Fibroblast of the conjunctiva (primary cell): ENCODE measurements around the gene CCNI.
A peak's percentile ranks its signal among the peaks of the same experiment; 100 is the strongest.
"Not testable (repeated sequence)": the region's sequence is repeated elsewhere in the genome, so short reads cannot be mapped to it uniquely, and the experiment has no call there.

Experiments
- DNase-seq: peaks from one replicate; pipeline ENCODE4 v3.0.0-alpha.2; 2010; ENCODE audit warnings: low read depth

Gene CCNI

DNA sequence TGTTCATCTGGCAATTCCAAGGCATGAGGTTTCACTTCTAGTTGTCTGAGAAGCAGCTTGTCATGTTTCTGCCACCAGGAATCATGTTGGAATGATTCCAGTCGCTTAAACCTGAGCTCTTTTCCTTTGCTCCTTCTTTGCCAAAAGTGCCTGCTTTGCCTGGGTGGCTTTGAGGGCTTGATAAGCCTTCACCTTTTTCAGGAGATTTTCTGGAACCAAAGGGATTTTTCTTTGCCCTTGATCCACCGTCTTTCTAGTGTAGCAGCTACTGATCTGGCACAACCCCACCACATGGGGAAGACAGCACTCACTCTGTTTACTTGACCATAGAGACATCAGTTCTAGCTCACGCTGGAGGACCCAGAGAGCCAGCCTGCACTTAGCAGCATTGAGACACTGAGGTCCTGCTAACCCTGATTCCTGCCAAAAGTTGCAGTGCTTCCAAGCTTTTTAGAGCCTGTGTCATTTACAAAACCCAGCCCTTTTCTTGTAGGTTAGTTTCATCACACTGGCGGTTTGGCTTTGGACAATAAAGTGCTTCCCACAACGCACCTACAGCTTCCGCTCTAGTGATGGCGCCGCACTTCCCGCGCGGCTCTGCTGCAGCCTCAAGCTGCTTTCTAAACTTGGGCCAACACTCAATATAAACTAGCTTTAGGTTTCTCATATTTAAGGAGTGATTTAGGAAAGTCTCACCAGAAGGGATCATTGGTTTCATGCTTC is 7.3 kb upstream of the CCNI start:
- no peak for DNase-seq

DNA sequence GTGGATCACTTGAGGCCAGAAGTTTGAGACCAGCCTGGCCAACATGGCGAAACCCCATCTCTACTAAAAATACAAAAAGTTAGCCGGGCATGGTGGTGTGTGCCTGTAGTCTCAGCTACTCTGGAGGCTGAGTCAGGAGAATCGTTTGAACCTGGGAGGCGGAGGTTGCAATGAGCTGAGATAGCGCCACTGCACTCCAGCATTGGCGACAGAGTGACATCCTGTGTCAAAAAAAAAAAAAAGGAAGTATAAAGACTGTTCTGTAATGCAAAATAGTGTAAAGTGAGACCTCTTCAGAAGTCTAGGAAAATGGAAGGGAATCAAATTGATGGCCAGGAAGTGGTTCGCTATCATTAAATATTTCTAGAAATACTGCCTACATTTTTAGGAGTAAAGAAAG is 5.0 kb upstream of the CCNI start:
- DNase-seq: not testable (repeated sequence)

DNA sequence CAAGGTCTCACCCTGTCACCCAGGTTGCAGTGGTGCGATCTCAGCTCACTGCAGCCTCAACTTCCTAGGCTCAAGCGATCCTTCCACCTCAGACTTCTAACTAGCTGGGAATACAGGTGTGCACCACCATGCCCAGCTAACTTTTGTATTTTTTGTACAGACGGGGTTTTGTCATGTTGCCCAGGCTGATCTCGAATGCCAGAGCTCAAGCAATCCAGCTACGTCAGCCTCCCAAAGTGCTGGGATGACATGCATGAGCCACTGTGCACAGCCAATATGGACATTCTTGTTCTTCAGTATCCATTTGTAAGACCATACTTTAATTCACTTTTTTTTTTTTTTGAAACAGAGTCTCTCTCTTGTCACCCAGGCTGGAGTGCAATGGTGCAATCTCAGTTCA is 3.5 kb upstream of the CCNI start:
- DNase-seq: no peak

DNA sequence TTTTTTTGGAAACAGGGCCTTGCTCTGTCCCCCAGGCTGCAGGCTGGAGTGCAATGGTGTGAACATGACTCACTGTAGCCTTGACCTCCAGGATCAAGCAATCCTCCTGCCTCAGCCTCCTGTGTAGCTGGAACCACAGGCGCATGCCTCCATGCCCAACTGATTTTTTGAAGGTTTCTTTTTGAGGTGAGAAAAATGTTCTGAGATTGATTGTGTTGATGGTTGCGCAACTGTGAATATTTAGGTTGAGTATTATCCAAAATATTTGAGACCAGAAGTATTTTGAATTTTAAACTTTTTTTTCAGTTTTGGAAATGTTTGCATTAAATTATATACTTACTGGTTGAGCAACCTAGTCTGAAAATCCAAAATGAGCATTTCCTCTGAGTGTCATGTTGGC is 2.6 kb upstream of the CCNI start:
- DNase-seq: no peak

DNA sequence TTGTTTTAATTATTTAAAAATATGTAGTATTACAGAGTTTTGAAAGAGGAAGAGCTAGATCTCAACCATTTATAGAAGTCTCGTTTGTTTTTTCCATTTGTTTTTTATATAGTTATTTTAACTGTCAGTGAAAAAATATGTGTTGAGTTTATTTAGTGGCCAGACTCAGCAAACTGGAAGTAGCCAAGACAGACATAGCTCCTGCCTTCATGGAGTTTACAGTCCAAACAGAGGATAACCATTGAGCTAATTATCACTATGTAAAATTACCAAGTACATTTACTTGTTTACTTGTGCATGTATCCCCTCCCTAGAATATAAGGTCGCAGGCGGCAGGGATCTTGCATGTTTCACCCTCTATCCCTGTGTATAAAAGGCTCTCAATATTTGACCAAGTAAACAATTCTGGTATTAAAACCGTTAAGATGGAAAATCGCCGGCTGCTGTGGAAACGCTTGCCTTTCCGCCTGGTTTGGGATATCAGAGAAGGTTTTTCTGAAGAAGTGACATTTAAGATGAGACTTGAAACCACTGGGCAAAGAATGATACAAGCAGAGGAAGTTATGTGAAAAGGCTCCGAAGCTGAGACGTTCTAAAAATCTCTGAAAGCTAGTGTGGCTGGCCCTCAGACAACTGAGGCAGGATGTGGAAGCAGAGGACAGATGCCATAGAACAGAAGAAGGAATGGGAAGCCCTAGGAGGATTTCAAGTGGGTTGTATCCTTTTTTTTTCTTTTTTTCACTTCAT is 1.3 kb upstream of the CCNI start:
- no peak for DNase-seq

DNA sequence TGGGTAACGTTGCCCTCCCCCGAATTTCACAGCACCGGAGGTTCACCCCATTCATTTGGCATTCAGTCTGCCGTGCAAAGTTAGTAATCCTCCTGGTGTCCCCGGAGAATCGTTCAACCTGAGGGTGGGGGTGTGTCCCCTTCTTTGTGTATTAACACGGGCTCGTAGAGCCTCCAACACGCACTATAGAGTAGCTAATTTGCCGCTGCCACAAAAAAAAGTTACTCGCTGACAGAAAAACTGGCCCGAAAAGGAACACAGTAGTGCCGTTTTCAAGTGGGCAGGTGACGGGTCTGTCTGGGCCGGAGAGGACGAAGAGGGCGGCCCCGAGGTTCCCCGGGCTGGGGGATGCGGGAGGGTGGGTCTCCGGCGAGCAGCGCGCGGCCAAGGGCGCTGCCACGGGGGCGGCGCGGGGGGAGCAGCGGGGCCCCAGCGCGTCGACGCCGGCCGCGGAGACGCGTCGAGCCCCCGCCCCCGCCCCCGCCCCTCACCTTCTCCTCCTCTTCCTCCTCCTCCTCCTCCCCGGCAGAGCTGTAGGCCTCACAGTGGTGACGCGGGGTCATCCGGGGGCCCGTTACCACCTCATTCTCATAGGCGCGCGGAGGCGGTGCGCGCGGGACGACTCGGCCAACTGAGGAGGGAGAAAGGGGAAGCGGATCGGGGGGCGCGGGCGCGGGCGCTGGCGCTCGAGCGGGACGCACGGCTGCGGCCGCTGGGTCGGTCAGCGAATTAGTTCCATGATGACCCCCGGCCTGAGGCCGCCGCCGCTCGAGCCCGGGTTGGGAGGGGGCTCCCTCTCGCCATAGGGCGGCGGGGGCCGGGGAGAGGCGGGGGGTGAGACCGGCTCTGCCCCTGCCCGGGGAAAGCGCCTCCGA is 571 bp downstream of the CCNI start:
- no peak for DNase-seq

DNA sequence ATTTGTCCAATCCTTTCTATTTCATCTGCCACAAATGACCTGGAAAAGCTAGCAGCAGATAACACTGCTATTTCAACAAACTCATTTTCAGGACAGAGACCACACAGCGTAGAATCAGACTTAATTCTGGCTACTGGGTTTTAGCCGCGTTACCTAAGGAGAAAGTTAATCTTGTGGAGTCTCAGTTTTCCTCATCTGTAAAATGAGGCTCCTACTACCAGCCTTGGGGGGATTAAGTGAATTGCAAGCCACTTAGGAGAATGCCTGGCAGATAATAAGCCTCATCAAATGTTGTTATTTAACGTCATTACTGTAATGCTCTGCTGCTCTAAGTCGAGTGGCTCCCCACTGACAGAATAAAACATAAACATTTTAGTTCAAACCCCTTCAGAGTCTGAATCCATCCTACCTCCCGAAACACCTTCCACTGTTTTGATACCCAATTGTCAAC is 1.4 kb downstream of the CCNI start:
- DNase-seq: no peak

DNA sequence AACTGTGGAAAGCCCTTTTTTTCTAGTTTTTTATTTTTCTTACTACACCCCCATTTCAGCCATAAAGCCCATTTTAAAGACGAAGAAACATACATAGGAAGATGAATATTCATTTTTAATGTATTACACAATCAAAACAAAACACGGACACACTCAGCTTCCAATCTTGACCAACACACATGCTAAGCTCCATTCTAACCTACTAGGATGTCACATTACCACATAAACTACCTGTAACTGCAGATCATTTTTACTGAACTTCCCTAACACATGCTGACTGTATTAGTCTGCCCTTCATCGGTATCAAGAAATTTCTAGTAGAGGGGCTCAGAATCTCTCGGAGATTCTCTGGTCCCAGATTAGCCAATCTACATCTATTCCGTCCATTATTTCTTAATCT is 1.8 kb downstream of the CCNI start:
- no peak for DNase-seq

DNA sequence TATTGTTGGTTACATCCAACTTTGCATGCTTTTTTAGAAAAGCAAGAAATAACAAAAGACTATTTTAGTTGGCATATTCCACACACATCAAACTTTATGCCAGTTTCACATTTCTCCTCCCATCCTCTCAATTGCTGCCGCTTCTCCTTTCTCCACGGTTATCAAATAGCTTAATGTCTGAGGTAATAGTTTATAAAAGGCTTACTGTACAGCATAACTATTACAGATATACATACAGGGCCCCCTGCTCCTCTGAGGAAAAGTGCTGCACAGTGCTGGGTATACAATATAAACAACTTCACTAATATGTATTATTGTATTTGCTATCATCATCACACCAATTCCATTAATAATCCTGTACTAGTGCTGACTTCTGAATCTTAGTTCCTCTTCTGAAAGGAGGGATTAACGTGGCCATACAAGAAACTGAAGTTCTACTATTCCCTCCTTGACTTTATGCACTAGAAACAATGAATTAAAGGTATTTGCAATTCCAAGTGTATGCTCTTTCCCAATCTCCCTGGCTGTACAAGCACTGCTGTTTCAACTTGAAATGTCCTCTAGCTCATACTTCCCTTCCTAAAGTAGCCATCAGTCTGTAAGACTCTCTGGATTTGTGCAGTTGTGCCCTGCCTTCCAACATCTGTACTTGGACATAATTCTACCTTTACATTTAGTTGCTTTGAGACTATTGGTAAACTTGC is 2.5 kb downstream of the CCNI start:
- no peak for DNase-seq

DNA sequence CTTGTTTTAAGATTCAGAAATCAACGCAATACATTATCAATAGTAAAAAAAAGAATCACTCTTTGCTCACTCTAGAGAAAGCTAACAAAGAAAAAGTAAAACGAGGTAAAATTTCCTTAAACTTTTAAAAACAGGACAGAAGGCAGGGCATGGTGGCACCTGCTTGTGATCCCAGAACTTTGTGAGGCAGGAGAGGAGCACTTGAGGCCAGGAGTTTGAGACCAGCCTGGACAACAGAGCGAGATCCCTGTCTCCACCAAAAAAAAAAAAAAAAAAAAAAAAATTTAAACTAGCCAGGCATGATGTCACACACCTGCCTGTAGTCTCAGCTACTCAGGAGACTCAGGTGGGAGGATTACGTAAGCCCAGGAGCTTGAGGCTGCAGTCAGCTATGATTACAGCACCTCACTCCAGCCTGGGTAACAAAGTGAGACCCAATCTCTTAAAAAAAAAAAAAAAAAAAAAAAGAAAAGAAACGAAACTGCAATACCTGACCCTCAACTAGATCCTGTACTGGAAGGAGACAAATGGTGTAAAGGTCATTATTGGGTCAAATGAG is 3.5 kb downstream of the CCNI start:
- no peak for DNase-seq

DNA sequence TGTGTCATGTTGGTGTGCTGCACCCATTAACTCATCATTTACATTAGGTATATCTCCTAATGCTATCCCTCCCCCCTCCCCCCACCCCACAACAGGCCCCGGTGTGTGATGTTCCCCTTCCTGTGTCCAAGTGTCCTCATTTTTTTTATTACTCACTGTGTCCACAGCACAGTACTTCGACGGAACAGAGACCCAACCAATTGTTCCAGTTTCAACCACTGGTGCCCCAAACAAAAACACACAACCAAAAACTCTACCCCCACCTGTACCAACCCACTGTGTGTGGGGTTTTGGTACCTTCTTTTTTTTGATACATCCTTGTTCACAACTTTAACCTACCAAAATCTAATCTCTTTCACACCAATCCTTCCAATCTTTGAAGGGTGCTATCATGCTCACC is 6.3 kb downstream of the CCNI start:
- DNase-seq: not testable (repeated sequence)

DNA sequence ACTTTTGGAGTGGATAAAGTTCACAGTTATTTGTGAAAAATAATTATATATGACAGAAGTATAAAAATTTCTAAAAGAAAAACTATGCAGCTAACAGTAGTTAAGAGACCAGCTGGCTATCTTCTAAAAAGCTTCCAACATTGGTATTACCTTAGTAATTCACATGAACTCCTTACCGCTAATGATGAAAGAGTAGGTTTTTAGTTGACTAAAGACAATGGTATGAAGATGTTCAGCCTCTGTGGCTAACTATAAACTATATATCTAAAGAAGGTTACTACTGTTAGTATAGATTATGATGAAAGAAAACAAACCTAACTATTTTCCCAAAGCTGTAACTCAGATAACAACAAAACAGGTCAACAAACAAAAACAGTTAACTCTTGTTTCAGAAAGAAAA is 10.4 kb downstream of the CCNI start:
- no peak for DNase-seq

DNA sequence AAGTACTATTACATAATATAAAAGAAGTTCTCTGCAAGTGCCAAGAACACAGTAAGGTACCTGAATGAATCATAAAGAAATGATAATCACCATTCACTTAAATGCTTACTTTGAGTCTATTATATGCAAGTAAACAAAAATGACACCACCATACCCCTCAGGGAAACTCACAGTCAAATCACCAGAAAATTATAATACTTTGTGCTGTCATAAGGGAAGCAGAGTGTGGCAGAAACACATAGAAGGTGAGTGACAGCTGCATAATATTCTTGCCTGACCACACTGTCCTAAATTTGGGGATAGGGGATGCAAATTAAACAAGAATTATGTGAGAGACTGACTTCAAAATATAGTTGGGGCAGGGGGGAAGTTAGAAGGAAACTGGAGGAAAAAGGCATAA is 12.9 kb downstream of the CCNI start:
- no peak for DNase-seq

DNA sequence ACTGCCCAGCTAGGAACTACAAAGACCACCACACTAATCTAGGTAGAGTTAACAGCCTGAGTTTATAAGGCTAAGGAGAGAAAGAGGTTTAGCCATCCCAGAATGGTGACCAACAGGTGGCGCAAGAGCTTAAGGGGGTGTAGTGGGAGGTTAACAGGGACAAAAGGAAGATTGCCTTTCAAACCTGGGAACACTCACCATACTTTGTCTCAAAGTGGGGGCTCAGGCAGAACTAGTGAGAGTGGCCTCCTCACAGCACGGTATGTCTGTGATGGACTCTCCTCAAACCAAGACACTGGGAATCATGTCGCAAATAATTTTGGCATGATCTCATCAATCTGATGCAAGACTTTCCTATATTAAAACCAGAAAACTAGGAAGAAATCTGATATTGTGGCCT is 23.4 kb downstream of the CCNI start:
- no peak for DNase-seq

DNA sequence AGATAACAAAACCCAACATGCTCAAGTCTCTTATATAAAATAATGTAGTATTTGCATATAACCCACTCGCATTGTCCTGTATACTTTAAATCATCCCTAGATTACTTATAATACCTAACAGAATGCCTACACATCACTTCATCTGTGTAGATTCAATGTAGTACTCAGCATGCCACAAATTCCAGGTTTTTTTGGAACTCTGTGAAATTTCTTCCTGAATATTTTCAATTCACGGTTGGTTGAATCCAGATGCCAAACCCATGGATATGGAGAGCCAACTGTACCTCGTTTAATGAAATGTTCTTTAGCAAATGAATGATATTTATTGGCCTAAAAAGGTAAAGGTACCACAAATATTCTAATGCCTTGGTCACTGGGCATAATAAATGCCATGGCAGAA is 24.8 kb downstream of the CCNI start:
- DNase-seq: no peak

DNA sequence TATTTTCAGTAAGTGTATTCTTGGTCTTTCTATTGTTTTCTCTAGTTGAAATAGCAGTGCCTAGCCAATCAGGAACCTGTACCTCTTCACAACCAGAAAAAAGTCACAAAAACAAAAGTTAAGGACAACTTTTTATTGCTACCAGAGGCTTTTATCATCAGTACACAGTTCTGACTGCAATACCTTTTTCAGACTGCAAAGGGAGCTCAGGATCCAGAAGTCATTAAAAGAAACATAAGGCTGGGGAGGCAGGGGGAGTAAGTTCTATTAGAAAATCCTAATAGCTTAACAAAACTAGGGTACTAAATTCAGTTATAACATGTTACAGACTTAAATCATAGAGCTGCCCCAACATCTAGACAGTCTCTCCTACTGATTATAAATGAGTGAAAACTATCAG is 28.8 kb downstream of the CCNI start:
- no peak for DNase-seq

DNA sequence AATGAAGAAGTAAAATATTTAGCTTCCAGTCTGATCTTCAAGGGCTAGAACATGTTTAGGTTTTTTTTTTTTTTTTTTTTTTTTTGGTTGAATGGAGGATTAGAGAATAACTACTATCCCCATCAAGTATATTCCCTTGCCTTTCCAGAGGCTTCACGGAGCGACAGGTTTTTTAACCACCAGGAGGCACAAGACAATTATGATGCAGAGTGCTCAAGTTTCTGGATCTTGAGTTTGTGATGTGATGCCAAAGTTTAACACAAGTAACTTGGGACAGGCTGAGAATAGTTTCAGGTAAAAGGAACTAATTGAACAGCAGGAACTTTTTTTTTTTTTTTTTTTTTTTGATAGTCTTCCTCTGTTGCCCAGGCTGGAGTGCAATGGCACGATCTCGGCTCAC is 30.3 kb downstream of the CCNI start:
- no peak for DNase-seq

DNA sequence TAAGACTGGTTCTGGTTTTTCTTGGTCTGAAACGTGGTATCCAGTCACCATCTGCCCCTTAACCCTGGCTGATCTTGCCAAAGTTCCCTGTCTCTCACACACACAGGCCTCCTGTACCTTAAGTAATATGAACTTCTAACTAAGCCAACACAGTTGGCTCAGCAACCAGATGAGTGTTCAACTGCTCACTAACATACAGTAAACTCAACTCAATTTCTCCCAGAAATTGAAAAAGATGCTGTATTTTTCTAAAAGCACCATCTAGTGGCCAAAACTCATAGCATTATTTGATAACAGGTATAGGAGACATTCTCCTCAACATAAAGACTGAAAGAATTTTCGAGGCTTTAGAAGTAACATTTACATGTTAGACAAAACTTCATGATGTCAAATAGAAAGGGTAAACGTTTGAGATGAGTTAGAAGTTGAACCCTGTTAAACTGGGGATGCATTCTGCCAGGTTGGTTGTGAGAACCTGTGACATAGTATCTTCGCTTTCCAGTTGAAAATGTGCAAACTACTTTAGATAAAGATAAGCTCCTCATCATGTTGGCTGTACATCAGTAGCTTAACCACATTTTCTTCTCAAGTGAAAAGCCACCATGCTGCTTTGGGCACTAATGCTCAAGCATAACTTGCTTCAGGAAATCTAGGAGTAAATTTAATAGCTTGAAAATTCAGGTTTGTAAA is 31.2 kb downstream of the CCNI start:
- peak; percentile 55 for DNase-seq

DNA sequence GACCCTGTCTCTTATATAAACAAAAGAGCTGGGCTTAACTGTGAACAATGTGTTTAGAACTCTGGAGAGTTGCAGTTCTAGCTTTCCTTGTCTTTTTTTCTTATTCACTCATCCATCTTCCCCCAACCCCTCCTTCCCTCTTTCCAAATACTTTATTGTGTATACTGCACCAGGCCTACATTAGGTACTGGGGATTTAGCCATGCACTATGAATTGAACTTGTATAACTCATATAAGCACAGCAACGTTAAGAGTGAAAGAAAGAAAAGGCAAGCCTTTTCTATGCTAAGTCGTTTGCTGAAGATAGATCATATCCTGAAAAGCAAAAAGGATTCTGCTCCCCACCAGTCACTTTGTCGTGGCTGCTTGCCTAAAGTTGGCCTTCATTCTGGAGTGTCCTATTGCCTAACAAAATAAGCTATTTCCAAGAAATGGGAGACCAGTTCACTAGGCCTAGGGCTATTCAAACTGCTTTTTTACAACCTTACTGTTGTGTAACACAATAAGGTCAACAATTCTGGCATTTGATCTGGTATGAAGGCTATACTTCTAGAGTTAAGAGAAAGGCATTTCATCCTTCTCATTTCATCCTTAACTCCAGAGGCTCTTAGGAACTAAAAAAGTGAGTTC is 32.2 kb downstream of the CCNI start:
- DNase-seq: no peak

DNA sequence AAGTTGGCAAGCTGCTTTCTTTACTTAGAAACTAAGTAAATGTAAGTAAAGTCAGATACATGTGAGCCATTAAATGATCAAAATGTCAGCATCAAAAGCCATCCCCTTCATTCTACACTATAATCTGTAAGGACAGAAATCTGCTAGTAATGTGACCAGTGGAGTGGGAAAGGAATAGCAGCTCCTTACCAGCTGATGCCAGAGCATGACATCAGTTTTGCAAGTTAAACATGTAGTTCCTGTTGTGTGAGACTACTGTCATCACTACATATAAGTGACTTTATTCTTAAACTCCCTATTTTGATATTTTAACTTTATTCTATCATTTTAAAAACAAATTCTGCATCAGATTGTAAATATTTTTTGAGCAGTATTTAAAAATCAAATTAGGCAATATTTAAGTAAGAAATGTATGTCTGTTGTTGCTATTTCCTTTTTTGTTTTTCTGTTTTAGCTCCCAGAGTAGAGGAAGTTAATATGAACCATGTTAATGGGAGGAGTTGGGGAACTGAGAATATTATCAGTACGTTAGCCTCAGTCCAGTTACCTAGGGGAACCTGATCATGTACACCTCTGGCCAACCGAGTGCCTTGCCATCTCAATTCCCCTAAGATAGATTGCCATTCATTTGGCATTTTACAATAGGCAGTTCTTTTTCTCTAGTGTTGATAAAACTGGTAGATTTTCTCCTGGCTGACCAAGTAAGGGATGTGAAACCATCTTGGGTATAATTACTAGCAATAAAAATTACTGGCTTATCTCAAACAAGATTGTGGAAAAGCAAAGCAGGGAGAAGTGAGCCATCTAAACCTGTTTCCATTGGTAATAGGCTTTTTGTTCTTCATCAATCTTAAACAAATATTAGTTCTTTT is 34.7 kb downstream of the CCNI start:
- DNase-seq: no peak
